Effector memory CD4-positive, alpha-beta T cell (primary cell): ENCODE measurements around the gene SCN2B.

ENCODE experiments used
- DNase-seq, 3 donors: peaks; one replicate each; pipeline ENCODE4 v3.0.0-alpha.2; 2020
- H3K27ac ChIP-seq: 2 replicates; pipeline ENCODE4 v1.7.0; 2013; ENCODE audit warnings: mild to moderate bottlenecking, low read length, moderate library complexity; ENCODE audit not compliant: insufficient read depth, poor library complexity, severe bottlenecking
- H3K27me3 ChIP-seq: replicated peaks from 2 replicates; pipeline ENCODE4 v1.7.0; 2013; ENCODE audit warnings: mild to moderate bottlenecking, low read length; ENCODE audit not compliant: insufficient read depth, control insufficient read depth, poor library complexity, severe bottlenecking
- H3K36me3 ChIP-seq: 2 replicates; pipeline ENCODE4 v1.7.0; 2013; ENCODE audit warnings: mild to moderate bottlenecking, low read length, moderate library complexity; ENCODE audit not compliant: control insufficient read depth, insufficient read depth
- H3K4me1 ChIP-seq: 2 replicates; pipeline ENCODE4 v1.7.0; 2013; ENCODE audit warnings: low read length, mild to moderate bottlenecking; ENCODE audit not compliant: control insufficient read depth, insufficient read depth, poor library complexity, severe bottlenecking
- H3K4me3 ChIP-seq: 2 replicates; pipeline ENCODE4 v1.7.0; 2013; ENCODE audit warnings: low read length, low read depth, mild to moderate bottlenecking; ENCODE audit not compliant: insufficient read depth, poor library complexity, severe bottlenecking
- H3K9me3 ChIP-seq: 2 replicates; pipeline ENCODE4 v1.7.0; 2013; ENCODE audit warnings: mild to moderate bottlenecking, low read length, moderate library complexity; ENCODE audit not compliant: control insufficient read depth
- total RNA-seq, 3 donors: gene quantifications; one replicate each; lab custom pipeline; 2026; lab: John Stamatoyannopoulos, UW

The SCN2B gene, protein sequence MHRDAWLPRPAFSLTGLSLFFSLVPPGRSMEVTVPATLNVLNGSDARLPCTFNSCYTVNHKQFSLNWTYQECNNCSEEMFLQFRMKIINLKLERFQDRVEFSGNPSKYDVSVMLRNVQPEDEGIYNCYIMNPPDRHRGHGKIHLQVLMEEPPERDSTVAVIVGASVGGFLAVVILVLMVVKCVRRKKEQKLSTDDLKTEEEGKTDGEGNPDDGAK
- 0 to 0.17 (median 0.09) reads per million in 3 donors for total RNA-seq

DNA sequence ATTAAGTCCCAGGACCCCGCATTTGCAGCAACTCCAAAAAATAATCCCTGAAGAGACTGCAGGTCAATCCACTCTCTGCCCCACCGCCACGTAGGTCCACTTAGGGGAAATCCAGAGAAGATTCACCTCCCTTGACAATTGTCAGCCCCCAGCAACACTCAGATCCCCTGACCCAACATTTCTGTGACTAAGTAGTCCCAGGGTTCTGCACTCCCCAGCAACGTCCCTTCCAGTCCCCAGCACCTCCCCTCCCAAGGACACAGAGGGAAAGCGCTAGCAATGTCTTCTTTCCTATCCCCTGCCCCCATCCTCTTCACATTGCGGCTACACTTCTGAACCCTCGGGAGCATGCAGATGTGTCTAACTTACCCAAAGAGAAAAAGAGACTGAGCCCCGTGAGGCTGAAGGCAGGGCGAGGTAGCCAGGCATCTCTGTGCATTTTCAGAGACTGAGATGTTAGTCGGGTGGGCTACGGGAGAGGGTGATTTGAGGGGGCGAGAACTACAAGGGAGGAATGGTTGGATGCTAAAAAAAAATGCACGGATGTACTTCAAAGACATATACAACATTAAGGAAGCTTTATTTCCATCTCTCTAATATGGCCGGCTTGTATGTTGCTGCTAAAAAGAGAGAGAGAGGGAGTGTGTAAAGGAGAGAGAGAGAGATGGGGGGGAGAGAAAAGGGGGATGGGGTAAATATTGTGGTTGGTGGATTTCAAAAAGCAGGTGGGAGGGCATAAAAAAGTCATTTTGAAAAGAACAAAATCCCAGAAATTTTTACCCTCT, at the start of gene SCN2B:
Gene SCN2B (minus strand): TSS at position 647 of the 785 bp plus-strand sequence. CDS start 208 bp downstream, at position 439.
- H3K27me3 ChIP-seq, result no peaks in the 10 kb centered on the region
- no peak within 1 kb of the TSS for H3K27ac ChIP-seq
- peaks cover 6% of the 10 kb centered on the region for H3K4me1 ChIP-seq
- no peak for DNase-seq
- H3K4me3 ChIP-seq, result no peak within 1 kb of the TSS
- H3K9me3 ChIP-seq, result no peaks in the 10 kb centered on the region
- H3K36me3 ChIP-seq, result no peaks in the 10 kb centered on the region

DNA sequence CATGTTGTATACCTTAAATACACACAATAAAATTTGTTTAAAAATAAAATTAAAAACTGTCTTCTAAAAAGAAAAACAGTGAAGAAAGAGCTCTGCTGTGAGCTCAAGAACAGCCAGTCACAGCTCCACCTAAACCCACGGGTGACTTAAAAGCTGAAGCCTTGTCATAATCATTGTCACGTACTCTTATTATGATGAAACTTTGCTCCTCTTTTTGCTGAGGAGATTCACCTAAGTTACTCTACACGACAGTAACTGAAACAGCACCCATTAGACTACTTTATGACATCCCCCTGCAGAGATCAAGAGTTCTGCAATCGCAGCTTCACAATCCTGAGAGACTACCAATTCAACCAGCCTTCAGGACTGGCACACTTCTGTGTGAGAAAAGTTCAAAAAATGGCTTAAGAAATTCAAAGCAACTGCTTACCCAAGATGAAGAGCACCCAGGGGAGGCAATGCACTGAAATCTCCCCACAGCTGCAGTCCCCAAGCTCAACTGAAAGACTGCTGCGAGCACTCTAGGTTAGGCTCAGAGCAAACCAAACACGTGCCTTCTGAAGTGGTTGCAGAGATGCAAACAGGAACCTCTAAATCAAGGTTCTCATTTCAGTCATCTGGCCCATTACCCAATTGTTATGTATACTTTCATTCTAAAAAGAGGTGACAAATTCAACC, 48.2 kb upstream of the SCN2B start, which contains the start of gene JAML:
Gene JAML (minus strand): TSS at position 501 of the 678 bp plus-strand sequence. CDS start 10,145 bp downstream, outside the sequence.
- peak; percentile 35 to 56 (median 39) for DNase-seq
- Histone ChIP-seq H3K9me3 (no peaks in the 10 kb centered on the region), H3K36me3 (peaks cover 4% of the 10 kb centered on the region), H3K4me3 (peak within 1 kb of the TSS; percentile 48), H3K4me1 (peaks cover 64% of the 10 kb centered on the region), H3K27me3 (no peaks in the 10 kb centered on the region), H3K27ac (peak within 1 kb of the TSS; percentile 69)

DNA sequence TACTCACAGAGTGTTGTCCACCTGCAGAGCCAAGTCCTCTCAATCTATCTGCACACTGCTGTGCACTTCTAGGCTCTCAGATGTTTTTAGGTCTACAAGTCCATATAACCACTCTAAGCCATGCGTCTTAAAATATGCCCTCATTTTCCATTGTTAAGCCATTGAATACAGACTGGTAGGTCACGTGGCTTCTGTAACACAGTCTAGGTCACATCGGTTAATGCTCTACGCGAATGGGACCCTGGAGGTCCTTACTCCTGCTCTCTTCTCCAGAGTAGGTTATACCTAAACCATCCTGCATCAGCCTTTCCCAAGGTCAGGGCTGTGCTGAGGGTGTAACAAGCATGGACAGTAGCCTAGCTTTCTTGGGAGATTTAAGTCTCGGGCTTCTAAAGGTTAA, 47.6 kb upstream of the SCN2B start:
- Histone ChIP-seq H3K4me1 (peaks cover 63% of the 10 kb centered on the region), H3K9me3 (no peaks in the 10 kb centered on the region), H3K27me3 (no peaks in the 10 kb centered on the region), H3K27ac (peak overlapping the region; percentile 69), H3K36me3 (peaks cover 4% of the 10 kb centered on the region), H3K4me3 (peak overlapping the region; percentile 48)
- no peak for DNase-seq

DNA sequence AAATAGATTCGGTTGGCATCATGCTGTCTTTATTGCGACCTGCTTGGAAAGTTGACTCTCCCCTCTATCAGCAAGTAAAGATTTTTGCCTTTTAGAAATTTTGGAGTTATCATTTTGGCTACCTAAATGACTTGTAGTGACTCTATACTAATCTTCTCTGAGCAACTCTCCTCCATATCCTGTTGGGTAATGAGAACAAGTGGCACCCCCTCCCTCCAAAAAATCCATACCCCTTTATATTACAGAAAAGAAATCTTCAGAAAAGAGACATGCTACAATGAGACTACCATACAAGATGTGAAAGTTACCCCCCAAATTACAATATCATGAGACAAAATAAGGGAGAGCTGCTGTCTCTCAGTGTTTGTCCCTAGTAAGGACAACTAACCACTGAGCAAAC, 47.1 kb upstream of the SCN2B start:
- H3K4me1 ChIP-seq, result peaks cover 65% of the 10 kb centered on the region
- H3K27ac ChIP-seq, result peak overlapping the region; percentile 69
- H3K36me3 ChIP-seq, result peaks cover 4% of the 10 kb centered on the region
- no peak for DNase-seq
- H3K9me3 ChIP-seq, result no peaks in the 10 kb centered on the region
- H3K27me3 ChIP-seq, result no peaks in the 10 kb centered on the region
- peak overlapping the region; percentile 48 for H3K4me3 ChIP-seq

DNA sequence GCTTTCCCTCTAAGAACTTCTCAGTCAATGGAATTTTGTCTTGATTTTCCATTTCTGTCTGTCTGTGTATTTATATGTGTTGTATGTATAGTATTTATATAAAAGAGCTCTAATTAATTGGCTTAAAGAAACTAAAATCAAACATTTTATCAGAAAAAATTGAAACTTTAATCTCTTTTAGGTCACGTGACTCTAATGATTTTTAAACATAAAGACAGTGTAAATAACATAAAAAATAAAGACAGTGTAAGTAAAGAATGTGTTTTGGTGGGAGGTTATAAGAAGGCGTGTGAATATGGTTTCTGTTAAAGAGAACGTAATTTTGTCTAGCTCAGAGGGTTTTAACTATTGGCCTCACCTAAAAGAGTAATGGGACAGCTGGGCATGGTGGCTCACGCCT, 46.0 kb upstream of the SCN2B start:
- Histone ChIP-seq H3K4me1 (peaks cover 61% of the 10 kb centered on the region), H3K27ac (peak overlapping the region; percentile 69), H3K36me3 (peaks cover 4% of the 10 kb centered on the region)

DNA sequence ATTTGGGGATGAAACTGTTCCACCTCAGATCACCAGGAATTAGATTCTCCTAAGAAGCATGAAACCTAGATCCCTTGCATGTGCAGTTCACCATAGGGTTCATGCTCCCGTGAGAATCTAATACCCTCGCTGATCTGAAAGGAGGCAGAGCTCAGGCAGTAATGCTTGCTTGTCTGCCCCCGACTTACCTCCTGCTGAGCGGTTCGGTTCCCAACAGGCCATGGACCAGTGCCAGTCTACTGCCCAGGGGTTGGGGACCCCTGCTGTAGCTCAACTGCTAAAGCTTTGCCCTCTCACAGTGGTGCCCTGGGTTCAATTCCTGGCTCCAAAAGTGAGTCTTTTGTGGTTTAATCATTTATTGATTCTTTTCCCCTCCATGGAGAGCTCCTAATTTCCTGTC, 45.0 kb upstream of the SCN2B start:
- Histone ChIP-seq H3K9me3 (no peaks in the 10 kb centered on the region), H3K4me1 (peaks cover 61% of the 10 kb centered on the region), H3K27me3 (no peaks in the 10 kb centered on the region), H3K36me3 (peaks cover 3% of the 10 kb centered on the region), H3K27ac (no peak overlapping the region), H3K4me3 (no peak overlapping the region)
- no peak for DNase-seq

More for the DNA sequence above, 46.0 kb upstream of the SCN2B start:
- no peak for DNase-seq
- H3K4me3 ChIP-seq, result no peak overlapping the region
- no peaks in the 10 kb centered on the region for H3K27me3 ChIP-seq
- no peaks in the 10 kb centered on the region for H3K9me3 ChIP-seq

DNA sequence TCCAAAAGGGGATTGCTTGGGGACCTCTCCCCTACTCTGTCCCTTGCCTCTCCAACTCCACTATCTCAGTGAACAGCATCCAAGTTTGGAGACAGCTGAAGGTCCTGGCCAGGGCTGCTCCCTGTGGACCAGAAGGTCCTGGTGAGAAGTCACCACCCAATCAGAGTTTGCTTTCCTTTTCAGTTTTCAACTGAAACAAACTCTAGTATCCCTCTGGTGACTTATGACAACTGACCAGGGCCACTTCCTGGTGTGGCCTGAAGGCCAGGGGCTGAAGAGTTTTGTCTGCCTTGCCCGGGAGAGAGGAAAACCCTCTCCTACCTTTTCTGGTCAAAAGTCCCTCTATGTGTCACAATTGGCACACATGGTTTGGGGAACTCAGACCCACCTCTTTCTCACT, 43.3 kb upstream of the SCN2B start:
- no peaks in the 10 kb centered on the region for H3K27me3 ChIP-seq
- DNase-seq, result no peak

DNA sequence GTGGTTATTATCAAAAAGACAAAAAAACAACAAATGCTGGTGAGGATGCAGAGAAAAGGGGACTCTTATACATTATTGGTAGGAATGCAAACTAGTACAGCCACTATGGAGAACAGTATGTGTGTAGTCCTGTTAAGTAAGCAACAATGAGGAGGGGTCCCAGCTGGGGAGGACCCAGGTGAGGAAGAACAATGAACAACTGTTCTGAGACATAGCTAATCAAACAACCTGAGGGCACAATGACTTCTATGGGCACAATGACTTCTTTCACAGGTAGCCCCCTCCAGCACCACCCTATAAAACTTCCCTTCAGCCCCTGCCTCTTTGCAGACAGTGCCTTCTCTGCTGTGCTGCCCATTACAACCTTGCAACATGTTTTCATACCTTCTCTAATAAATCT, 42.8 kb upstream of the SCN2B start:
- H3K4me3 ChIP-seq, result no peak overlapping the region
- no peak for DNase-seq
- no peaks in the 10 kb centered on the region for H3K27me3 ChIP-seq
- H3K27ac ChIP-seq, result no peak overlapping the region
- H3K9me3 ChIP-seq, result no peaks in the 10 kb centered on the region
- no peaks in the 10 kb centered on the region for H3K36me3 ChIP-seq
- peaks cover 67% of the 10 kb centered on the region for H3K4me1 ChIP-seq

More for the DNA sequence above, 43.3 kb upstream of the SCN2B start:
- no peak overlapping the region for H3K27ac ChIP-seq
- peaks cover 64% of the 10 kb centered on the region for H3K4me1 ChIP-seq
- H3K9me3 ChIP-seq, result no peaks in the 10 kb centered on the region
- H3K4me3 ChIP-seq, result peak overlapping the region; percentile 4
- no peaks in the 10 kb centered on the region for H3K36me3 ChIP-seq

DNA sequence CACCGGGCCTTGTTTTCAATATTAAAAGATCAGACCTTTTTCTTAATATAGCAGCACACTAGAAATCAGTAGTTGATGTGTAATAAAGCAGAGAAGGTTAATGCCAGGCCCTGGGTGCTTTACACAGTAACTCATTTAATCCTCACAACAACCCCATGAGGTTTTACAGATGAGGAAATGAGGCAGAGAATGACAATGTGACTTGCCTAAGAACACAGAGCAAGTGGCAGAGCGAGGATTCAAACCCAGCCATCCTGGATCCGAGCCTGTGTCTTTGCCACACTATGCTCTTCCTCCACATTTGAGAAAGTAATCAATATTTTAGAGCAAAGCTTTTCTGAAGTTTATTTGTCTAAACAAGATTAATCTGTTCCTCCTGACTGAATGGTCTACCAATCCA, 41.1 kb upstream of the SCN2B start:
- DNase-seq, result no peak
- H3K36me3 ChIP-seq, result no peaks in the 10 kb centered on the region
- H3K27ac ChIP-seq, result peak overlapping the region; percentile 59
- H3K4me3 ChIP-seq, result peak overlapping the region; percentile 30
- no peaks in the 10 kb centered on the region for H3K9me3 ChIP-seq
- peaks cover 73% of the 10 kb centered on the region for H3K4me1 ChIP-seq
- no peaks in the 10 kb centered on the region for H3K27me3 ChIP-seq
